ENCODE measurements around the gene HOOK2. TPM values are rescaled to one million over a fixed set of nuclear protein-coding genes. Genes with fewer than 3 reads are reported as not detected.
A peak's percentile ranks its signal among the peaks of the same experiment; 100 is the strongest.

HOOK2 gene
- total RNA-seq, 2 donors from 2014 or later = 54.8 to 72.0 TPM

DNA sequence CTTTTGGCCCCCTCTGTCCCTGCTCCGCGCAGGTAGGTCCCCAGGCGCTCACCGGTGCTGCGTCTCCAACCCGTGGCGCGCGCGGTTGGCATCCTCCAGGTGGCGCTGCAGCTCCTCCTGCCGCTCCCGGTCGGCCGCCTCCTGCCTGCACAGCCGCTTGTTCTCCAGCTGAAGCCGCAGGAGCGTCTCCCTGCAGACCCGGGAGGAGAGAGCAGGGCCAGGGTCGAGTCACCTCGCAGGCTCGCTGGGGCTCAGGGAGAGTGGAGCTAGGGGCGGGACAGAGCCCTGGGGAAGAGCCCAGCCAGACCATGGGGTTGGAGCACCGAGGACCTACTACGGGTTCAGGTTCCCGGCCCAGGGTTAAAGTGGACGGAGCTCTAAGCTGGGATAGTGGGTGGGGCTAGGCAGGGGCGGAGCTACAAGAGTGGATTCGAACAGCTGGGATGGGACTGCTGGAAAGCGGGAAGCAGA, 9.3 kb downstream of the HOOK2 start:
- intact Hi-C loops (cut with DNase I) = no loop called here
- Histone ChIP-seq H3K27me3 (no peaks in the 10 kb centered on the region), H3K4me3 (peak overlapping the region; percentile 12), H3K27ac (no peak overlapping the region), H3K4me1 (no peaks in the 10 kb centered on the region), H3K9me3 (no peaks in the 10 kb centered on the region), H3K9ac (ENCODE audit: low read depth in 2 of 2, low read length in 2 of 2) (peak overlapping the region in 1 of 2 donors; percentile 24), H3K36me3 (no peaks in the 10 kb centered on the region)
- peak; percentile 81 for DNase-seq
- TF ChIP-seq, protein P1, sequence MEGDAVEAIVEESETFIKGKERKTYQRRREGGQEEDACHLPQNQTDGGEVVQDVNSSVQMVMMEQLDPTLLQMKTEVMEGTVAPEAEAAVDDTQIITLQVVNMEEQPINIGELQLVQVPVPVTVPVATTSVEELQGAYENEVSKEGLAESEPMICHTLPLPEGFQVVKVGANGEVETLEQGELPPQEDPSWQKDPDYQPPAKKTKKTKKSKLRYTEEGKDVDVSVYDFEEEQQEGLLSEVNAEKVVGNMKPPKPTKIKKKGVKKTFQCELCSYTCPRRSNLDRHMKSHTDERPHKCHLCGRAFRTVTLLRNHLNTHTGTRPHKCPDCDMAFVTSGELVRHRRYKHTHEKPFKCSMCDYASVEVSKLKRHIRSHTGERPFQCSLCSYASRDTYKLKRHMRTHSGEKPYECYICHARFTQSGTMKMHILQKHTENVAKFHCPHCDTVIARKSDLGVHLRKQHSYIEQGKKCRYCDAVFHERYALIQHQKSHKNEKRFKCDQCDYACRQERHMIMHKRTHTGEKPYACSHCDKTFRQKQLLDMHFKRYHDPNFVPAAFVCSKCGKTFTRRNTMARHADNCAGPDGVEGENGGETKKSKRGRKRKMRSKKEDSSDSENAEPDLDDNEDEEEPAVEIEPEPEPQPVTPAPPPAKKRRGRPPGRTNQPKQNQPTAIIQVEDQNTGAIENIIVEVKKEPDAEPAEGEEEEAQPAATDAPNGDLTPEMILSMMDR (IDR thresholded peaks at IDR 0.05) = peak; percentile 74

DNA sequence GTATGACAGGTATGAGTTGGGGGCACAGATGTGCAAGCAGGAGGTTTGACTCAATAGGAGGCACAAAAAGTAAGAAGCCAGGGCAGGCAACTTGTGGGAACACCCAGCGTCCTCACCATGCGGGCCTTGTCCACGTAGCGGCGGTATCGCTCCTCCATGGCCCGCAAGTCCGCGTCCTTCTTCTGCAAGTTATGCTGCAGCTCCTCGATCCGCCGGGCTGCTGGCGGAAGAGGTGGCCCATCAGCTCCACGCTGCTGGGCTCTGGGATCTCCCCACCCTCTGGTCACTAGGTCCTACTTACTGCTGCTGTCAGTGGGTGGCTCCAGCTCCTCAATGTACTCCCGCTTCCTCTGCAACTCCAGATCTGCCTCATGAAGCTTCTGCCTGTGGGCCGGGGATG, 10.7 kb downstream of the HOOK2 start:
- H3K9ac ChIP-seq (ENCODE audit: low read depth in 2 of 2, low read length in 2 of 2) = no peak overlapping the region
- TF ChIP-seq, protein P1 (IDR thresholded peaks at IDR 0.05) = no peak
- intact Hi-C loops (cut with DNase I) = loop anchor here (5.0 kb wide), 1 partner anchor 33 kb away; no protein-coding TSS in a partner anchor
- no peaks in the 10 kb centered on the region for H3K4me1 ChIP-seq
- H3K4me3 ChIP-seq = no peak overlapping the region
- no peaks in the 10 kb centered on the region for H3K27me3 ChIP-seq
- no peak for DNase-seq
- H3K9me3 ChIP-seq = no peaks in the 10 kb centered on the region
- no peak overlapping the region for H3K27ac ChIP-seq
- H3K36me3 ChIP-seq = no peaks in the 10 kb centered on the region

DNA sequence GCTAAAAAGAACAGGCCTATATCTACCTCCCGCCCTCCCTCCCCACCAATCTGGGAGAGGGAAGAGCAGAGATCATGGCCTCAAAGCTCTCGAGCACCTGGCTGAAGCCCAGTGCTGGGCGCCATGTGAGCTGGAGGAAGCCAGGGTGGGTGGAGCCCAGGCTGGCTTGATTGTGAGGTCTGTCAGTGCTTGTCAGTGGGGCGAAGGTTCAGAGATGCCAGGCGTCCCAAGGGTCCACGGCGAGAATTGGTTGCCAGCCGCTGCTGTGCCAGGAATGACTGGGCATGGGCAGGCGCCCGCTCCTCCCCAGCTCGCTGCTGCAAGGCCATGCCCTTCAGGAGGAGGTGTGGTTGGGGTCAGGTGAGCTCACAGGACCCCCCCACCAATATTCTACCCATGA, 12.3 kb downstream of the HOOK2 start:
- Histone ChIP-seq H3K4me1 (no peaks in the 10 kb centered on the region), H3K4me3 (no peak overlapping the region), H3K9ac (ENCODE audit: low read depth in 2 of 2, low read length in 2 of 2) (no peak overlapping the region), H3K27me3 (no peaks in the 10 kb centered on the region), H3K9me3 (no peaks in the 10 kb centered on the region), H3K36me3 (no peaks in the 10 kb centered on the region), H3K27ac (no peak overlapping the region)
- intact Hi-C loops (cut with DNase I) = loop anchor here (2.0 to 5.0 kb wide), 2 partner anchors 34 to 84 kb away; no protein-coding TSS in a partner anchor
- TF ChIP-seq, protein P1 (IDR thresholded peaks at IDR 0.05) = no peak
- no peak for DNase-seq

DNA sequence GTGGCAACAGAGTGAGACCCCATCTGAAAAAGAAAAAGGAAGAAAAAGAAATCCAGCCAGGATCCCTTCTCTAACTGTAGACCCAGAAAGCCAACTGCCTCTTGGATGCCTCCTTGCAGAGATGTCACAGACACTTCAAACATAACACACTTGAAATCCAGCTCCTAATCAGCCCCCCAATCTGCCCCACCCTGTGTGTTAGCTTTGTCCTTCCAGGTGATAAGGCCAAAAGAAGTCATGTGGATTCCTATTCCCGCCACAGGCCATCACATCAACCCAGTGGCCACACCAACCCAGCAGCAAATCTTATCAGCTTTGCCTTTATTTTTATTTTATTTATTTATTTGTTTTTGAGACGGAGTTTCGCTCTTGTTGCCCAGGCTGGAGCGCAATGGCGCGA, 15.7 kb downstream of the HOOK2 start:
- no peaks in the 10 kb centered on the region for H3K27me3 ChIP-seq

DNA sequence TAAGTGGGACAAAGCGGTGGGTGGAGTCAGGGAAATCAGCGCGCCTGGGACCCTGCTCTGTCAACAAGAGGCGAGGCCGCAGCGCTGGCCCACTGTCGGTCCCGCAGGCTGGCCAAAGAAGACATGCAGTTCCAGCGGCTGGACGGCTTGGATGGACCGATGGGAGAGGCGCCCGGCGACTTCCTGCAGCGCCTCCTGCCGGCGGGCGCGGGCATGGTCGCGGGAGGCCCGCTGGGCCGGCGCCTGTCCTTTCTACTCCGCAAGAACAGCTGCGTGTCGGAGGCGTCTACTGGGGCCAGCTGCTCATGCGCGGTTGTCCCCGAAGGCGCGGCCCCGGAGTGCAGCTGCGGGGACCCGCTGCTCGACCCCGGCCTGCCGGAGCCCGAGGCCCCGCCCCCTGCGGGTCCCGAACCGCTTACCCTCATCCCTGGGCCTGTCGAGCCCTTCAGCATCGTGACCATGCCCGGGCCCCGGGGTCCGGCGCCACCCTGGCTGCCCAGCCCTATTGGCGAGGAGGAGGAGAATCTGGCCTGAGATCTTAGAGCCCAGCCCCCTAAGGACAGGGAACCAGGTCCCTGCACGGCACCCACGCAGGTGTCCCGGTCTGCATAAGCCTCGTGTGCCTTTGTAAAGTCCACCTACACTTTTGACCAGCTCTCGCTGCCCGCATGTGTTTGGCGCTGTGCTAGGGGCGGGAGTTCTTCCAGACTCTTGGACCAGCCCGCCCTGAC, 17.6 kb downstream of the HOOK2 start:
- H3K36me3 ChIP-seq = no peaks in the 10 kb centered on the region
- no peaks in the 10 kb centered on the region for H3K9me3 ChIP-seq
- peak overlapping the region; percentile 24 for H3K4me3 ChIP-seq
- intact Hi-C loops (cut with DNase I) = loop anchor here (5.0 kb wide), 1 partner anchor 35 kb away; the partner anchor contains the start of gene TNPO2
- TF ChIP-seq, protein P1 (IDR thresholded peaks at IDR 0.05) = peak; percentile 94
- no peaks in the 10 kb centered on the region for H3K4me1 ChIP-seq
- H3K27ac ChIP-seq = no peak overlapping the region
- H3K9ac ChIP-seq (ENCODE audit: low read depth in 2 of 2, low read length in 2 of 2) = no peak overlapping the region
- no peaks in the 10 kb centered on the region for H3K27me3 ChIP-seq
- DNase-seq = peak; percentile 67

More for the DNA sequence above, 15.7 kb downstream of the HOOK2 start:
- intact Hi-C loops (cut with DNase I) = loop anchor here (5.0 kb wide), 2 partner anchors 37 to 38 kb away; partner anchors contain the start of gene TNPO2
- TF ChIP-seq, protein P1 (IDR thresholded peaks at IDR 0.05) = no peak
- Histone ChIP-seq H3K9ac (ENCODE audit: low read depth in 2 of 2, low read length in 2 of 2) (no peak overlapping the region), H3K4me1 (no peaks in the 10 kb centered on the region), H3K9me3 (no peaks in the 10 kb centered on the region), H3K27ac (no peak overlapping the region), H3K4me3 (no peak overlapping the region), H3K36me3 (no peaks in the 10 kb centered on the region)
- no peak for DNase-seq
